HFF-Myc (cell line): ENCODE data around the gene BIRC6.

Experiments
- DNase-seq: peaks from one replicate; pipeline ENCODE4 v3.0.0-alpha.2; 2011; ENCODE audit warnings: low read depth; ENCODE audit errors: extremely low read depth
- H3K4me3 ChIP-seq: replicated peaks from 2 replicates; pipeline ENCODE4 v1.5.1; 2011; ENCODE audit warnings: low read depth, mild to moderate bottlenecking, control low read depth, low read length
- TF ChIP-seq, protein P1 (sequence below): IDR thresholded peaks from 2 replicates; pipeline ENCODE4 v1.5.1; 2012; ENCODE audit warnings: mild to moderate bottlenecking, low read depth, low read length, control low read depth; ENCODE audit errors: missing control alignments

BIRC6 gene

DNA sequence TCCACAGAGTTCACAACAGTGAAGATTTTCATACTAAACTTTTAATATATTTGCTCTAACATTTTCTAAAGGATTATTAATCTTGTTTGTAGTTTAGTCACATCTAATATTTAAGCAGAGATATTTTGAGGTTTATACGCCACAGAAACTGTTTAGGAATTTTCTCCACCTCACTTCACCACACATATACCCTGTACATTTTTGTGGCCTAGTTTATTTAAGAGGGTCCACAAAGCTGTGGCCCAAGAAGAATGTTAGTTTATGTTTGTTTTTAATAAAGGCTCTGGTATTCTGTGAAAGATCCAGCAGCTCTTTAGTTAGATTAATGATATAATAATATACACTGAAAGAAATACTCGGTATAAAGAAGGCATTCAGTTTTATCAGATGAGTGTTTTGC is 138.3 kb downstream of the BIRC6 start:
- DNase-seq = no peak
- TF ChIP-seq, protein P1, sequence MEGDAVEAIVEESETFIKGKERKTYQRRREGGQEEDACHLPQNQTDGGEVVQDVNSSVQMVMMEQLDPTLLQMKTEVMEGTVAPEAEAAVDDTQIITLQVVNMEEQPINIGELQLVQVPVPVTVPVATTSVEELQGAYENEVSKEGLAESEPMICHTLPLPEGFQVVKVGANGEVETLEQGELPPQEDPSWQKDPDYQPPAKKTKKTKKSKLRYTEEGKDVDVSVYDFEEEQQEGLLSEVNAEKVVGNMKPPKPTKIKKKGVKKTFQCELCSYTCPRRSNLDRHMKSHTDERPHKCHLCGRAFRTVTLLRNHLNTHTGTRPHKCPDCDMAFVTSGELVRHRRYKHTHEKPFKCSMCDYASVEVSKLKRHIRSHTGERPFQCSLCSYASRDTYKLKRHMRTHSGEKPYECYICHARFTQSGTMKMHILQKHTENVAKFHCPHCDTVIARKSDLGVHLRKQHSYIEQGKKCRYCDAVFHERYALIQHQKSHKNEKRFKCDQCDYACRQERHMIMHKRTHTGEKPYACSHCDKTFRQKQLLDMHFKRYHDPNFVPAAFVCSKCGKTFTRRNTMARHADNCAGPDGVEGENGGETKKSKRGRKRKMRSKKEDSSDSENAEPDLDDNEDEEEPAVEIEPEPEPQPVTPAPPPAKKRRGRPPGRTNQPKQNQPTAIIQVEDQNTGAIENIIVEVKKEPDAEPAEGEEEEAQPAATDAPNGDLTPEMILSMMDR = no peak
- no peak overlapping the region for H3K4me3 ChIP-seq

DNA sequence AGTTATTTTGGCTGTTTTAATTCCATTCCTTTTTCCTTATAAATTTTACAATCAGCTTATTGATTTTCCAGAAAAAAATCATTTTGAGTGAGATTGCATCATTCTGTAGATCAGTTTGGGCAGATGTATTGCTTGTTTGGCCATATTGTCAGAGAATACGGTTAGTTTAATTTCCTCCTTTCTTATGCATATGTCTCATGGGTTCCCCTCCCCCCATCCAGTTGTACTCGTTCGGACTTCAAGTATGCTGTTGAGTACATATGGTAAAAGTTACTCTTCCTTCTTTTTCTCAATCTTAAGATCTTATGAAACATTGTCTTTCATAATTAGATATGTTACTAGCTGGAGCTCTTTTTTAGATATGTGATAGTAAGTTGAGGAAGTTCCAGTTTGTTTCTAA is 139.8 kb downstream of the BIRC6 start:
- no peak for DNase-seq
- TF ChIP-seq, protein P1 = no peak
- H3K4me3 ChIP-seq = no peak overlapping the region

DNA sequence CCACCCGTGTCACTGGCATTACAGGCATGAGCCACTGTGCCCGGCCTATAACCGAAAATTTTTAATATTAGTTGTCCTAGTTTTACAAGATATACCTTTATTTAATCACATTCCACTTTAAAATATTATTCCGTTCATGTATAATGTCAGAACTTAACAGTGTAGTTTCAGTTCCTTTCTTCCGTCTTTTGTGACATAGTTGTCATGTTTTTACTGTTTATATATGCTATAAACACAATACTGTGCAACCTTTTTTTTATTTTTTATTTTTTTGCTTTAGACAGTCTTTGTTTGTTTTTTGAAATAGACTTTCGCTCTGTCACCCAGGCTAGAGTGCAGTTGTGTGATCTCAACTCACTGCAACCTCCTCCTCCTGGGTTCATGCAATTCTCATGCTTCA is 141.5 kb downstream of the BIRC6 start:
- H3K4me3 ChIP-seq = no peak overlapping the region
- DNase-seq = no peak
- TF ChIP-seq, protein P1 = no peak

DNA sequence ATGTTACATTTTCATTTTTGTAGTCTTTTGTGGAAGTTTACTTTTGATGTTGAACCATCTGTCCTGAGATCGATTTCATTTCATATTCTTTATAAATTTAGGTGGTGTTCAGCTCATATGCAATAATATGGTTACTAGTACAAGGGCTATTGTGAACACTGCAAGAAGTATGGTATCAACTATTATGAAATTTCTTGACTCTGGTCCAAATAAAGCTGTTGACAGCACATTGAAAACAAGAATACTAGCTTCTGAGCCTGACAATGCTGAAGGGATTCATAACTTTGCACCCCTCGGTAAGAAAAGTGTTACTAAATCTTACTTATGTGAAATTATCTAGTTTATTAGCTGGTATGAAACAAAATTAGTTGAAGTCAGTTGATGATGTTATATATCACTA is 146.1 kb downstream of the BIRC6 start:
- no peak for DNase-seq
- H3K4me3 ChIP-seq = no peak overlapping the region
- TF ChIP-seq, protein P1 = no peak

DNA sequence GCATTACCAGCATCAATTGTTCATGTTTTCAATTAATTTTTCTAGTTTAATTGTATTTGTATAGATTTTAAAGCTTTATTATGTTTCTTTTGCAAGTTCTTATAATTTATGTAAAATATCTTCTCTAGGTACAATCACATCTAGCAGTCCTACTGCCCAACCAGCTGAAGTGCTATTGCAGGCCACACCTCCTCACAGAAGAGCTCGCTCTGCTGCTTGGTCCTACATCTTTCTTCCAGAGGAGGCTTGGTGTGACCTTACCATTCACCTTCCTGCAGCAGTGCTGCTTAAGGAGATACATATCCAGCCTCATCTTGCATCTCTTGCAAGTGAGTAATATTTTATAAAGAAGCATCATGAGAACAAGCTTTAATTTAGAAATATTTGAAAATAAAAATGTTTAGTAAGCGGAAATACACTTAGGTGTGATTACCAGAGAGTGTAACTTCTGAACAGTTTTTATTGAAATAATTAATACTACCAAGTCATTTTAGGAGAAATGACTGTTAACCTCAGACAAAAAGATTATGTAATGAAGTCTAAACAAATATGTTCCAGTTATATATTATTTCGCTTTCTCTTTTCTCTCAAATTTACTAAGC is 148.2 kb downstream of the BIRC6 start:
- TF ChIP-seq, protein P1 = no peak
- DNase-seq = no peak
- H3K4me3 ChIP-seq = no peak overlapping the region

DNA sequence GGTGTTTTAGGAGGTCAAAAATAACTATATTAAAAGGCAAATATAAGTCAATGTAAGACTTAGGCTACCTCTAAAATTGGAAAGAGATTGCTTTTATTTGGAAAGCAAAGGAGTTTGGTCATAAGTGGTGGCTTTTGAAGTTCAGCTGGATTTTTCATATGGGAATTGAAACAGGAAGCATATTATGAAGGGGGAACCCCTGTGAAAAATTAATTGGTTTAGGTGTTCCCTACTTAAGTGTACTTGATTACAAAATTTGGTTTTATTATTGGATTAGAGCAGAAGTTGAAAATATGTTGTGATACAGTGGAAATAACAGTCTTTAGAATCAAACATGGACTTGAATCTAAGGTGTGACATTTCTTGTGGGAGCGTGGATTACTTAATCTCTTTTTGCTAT is 149.6 kb downstream of the BIRC6 start:
- no peak for DNase-seq
- H3K4me3 ChIP-seq = no peak overlapping the region
- TF ChIP-seq, protein P1 = no peak

DNA sequence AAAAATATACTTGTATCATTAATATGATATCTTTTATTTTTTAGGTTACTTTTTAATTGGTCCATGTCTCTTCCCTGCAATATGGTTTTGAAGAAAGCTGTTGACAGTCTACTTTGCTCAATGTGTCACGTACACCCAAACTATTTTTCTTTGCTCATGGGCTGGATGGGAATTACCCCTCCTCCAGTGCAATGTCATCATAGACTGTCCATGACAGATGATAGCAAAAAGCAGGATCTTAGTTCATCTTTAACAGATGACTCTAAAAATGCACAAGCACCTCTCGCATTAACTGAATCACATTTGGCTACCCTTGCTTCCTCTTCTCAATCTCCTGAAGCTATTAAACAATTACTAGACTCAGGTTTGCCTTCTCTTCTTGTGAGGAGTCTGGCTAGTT is 158.1 kb downstream of the BIRC6 start:
- no peak for DNase-seq
- TF ChIP-seq, protein P1 = no peak
- no peak overlapping the region for H3K4me3 ChIP-seq
